HG02763 (cell line): ENCODE results near the gene GPC6.

ENCODE experiments used
- ATAC-seq: cut with Tn5 transposase; IDR thresholded peaks from one replicate; pipeline ENCODE4 v1.9.1; 2021; ENCODE audit warnings: mild to moderate bottlenecking, moderate library complexity; ENCODE audit not compliant: unreplicated experiment

Gene GPC6

DNA sequence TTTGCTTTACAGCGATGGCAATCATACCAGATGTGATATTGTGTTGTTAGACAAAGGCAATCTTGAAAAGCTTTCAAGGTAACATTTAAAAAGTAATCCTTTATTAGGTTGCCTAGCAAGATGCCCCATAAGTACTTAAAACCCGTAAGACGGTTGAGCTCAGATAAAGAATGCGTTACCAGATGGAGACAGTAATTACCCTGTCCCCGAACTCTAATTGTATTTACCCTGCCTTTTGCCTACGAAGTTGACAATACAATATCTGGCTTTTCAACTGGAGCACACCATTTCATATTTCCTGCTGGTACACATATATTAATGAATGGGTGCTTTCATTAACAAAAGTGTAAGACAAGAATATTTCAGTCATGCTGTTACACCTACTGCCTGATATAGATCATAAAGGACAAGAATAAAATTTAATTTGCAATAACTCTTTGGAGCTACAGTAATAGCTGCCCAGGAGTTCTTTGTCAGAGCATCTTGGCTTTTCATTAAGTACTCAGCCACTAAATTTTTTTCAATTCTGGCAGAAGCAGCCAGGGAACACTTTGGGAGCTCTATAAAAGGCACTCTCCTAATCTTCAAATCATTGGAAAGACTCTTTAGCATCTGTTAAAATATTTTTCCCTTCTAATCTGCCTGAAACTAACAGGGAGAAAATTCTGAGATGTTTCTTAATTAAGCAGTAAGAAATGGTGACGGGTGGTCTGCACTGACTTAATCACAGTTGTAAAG, 1189.1 kb downstream of the GPC6 start:
- no peak for ATAC-seq

DNA sequence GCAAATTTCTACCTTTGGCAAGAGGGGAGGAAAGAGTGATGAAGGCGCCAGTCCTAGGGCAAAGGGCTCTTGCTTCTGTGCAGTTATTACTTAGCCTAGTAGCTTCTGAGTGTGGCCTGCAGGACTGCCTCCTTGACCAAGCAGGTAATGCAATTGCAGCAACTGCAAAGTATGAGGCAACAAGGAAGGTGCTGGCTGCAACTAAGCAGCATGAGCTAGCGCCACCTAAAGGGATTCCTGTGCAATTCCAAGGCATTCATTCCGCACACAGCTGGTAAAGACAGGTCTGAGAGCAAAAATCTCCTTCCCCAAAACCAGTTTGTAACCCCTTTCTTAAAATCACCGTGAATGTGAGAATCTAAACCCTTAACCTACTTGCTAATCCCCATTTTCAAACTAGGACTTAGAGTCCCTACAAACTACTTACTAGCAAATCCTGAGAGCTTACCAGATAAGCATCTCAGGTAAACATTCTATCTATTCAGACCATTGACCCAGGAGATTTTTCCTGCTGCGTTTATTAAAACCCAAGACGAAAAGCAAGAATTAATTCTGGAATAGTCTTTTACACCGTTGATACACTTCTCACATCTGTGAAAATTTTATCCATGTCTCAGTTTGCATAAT, 1190.0 kb downstream of the GPC6 start:
- ATAC-seq: no peak

DNA sequence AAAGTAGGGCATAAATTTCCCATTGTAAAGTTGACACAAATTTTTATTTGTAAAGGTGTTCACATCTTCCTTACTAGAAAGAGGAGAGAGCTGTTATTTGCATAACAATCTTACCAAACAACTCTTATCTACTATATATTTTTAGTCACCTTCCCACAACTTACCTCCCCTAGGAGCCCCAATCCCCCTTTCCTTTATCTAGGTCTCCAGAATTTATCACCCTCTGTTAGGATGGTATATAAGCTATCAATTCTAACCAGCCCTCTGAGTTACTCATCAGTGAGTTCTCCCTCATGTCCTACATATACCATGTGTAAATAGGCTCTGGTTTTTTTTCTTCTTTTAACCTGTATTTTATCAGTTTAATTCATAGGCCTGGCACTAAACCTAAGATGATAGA, 1190.7 kb downstream of the GPC6 start:
- no peak for ATAC-seq

DNA sequence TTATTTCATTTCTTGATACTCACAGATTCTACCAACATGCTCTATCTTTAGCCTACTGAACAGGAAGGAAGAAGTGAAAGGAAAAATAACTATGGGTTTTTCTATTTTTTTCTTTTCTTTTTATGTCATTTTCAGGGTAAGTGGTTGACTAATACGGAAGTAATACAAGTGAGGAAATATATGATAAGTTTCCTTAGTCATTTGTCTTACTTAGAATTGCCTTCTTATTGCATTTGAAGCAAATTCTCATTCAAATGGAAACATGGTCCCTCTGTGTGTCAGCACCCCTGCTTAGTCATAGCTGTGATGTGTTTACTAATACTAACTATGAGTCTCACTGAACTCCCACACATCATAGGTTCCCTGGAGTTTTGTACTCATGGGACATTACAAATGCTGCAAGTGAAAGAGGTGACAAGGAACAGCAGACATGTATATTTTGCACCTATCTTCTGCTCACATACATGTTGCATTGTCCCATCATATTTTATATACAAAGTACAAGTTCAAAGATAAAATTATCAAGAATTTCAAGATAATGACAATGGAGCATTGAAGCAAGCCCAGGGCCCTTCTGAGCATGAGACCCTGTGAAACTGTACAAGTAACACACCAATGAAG, 1192.8 kb downstream of the GPC6 start:
- ATAC-seq: no peak

DNA sequence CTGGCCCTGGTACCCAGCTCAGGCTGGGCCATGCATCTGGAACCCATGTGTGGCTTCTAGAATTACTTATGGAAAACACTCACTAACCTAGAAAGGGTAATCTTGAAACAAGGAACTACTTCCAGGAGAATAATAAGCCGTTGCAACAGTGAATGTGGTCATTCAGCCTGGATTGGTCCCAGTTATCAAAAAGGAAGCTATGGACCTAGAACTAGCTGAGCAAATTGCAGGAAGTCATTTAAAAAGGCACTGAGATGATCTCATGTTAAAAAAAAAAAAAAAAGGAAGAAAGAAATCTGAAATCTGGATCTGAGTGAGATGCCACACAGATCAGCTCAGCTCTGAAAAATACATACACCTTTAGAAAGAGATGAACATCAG, 1193.3 kb downstream of the GPC6 start:
- ATAC-seq: no peak

DNA sequence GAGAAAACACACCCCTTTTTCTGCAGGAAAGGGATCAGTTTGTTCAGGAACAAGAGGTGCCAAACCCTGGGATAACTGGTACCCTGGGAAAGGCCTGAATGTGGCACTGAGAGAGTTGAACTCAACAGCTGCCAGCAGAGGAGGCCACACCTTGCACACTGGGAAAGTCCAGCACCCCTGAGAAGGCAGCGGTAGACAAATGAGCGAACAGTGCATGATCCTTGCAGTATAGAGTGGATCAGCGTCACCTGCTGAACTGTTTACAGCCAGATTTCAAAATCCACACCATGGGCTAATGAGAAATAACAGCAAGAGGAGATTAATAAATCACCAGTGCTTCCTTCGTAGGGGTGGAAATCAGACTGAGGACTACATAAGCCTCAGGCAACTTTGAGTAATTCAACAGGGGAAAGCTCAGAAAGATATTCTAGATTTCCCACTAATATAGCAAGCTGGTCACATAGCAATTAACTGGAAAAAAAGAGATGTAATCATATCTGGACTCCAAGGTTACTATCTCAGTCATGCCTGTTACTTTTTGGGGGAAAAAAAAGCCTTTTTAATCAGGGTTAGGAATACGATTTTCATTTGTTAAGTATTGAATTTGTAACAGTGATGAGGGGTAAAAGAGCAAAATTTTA, 1200.8 kb downstream of the GPC6 start:
- no peak for ATAC-seq

DNA sequence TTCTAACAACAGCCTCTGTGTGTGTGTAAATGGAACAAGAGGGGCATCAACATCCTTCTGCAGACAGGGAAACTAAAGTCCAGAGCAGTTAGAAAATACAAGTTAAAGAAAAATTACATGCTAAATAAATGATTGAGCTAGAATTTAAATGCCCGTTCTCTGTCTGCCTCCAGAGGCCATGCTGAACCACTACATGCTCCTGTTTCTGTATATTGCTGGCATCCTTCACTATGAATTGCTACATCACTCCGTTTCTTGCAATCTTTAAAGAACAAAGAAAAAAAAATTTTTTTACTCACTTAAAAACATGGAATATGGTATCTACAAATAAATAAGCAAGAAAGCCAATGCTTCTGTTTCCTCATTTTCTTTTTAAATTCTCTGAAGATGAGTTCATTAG, 1205.0 kb downstream of the GPC6 start:
- ATAC-seq: no peak

DNA sequence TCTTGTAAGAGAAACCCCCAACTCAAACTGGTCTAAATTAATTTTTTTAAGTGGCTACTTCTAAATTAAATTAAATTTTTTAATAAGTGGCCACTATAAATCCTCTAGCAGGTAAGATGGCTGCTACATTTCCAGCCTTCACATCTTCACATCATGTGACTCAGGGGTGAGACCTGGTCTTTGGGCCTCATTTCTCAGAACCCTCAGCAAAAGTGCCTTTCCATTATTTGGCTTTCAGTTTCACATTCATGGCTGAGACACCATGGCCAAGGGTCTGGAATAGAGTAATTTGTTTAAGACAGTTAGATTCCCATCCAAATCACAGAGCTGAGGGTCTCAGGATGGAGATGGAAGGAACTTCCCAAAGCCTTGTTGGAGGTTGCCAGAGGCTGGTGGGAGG, 1205.4 kb downstream of the GPC6 start:
- no peak for ATAC-seq

DNA sequence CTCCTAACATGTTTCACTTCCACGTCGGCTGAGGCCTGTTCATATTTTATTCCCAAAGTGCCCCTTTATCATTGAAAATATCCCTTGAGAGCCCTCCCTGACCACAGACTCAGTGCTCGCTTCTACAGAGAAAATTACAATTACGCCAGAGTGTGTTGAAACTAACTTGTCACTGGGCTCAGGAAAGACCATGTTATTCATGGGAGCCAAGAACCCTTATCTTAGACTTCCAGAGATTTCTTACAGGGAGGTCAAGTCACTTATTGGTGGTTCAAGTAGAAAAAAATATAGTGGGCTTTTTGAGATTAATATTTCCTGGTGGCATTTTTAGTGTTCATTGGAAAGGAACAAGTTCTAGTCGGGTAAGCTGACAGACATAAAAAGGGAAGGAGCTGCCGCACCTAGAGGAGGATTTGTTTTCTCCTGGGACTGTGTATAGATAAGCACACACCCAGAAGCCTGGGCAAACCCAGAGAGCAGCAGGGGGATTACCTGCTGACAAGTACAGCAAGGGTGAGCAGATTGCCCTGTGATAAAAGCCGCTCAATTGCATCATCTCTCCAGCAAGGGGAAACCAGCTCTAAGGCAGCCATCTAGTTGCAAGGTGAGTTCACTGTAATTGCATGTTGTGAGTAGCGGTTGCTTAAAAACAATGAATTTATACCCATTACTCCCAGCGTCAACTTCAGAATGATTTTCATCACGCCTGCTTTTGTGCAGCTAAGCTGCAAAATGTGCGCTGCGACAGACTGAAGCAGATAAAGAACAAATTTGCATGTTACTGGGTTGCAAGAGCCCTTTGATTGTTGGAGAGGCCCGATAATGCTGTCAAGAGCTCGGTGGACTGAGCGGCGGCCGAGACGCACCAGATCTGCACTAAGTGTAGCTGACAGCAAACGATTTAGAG, 1206.7 kb downstream of the GPC6 start:
- ATAC-seq: no peak

DNA sequence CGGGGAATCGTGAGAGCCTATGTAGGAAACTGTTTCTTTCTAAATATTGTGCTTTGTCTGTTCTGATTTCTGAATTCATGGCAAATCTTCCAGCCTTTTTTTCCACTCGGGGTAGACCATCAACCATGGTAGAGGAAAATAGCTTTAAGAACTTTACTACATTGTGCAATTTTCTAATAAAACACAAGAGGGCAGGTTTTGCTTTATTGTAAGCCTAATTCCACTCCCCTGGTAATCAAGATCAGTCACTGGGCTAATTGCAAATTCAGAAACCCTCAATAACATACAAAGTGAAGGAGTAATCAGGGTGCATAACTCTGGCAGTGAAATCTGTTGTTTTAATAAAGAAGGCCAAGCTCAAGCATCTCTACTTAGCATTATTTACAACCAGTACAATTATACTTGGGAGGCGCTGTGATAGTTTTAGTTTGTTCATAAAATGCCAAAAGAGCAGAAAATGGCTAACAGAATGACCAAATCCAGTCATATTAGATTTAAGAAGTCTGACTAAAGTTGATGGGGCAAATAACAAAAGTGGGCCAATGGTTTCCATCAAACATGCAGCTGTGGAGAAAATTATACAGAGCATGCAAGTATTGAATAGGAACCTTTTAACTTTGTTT, 1209.1 kb downstream of the GPC6 start:
- no peak for ATAC-seq

DNA sequence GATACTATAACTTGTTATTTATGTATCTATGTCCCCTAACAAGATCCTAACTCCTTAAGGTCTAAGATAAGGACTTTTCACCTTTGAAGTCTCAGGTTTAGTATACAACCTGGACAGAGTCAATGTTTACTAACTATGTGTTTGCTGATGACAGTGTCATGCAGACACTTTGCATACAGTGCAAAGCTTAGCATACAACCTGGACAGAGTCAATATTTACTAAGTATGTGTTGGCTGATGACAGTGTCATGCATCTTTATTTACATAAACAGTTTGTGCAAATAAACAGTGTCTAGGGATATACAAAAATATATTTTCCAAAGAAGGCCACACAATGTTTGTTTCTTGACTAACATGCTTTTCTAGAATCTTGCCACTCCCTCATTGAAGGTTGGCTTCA, 1218.2 kb downstream of the GPC6 start:
- no peak for ATAC-seq

DNA sequence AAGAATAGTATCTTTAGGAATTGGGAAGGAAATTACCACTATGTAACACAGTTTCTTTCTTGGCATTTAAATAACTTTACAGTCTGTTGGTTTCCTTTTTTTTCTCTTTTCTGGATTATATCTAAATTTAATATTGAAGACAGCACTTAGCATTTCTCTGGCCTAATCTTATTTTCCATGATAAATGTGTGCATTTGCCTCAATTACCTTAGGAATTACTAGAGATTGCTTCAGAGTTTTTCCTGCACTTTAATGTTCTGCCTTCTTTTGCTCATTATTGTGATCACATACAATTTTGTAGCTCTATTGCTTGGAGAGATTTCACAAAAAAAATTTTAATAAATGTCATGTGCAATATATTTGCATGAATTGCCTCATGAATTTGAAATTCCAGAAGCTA, 1227.7 kb downstream of the GPC6 start:
- no peak for ATAC-seq

DNA sequence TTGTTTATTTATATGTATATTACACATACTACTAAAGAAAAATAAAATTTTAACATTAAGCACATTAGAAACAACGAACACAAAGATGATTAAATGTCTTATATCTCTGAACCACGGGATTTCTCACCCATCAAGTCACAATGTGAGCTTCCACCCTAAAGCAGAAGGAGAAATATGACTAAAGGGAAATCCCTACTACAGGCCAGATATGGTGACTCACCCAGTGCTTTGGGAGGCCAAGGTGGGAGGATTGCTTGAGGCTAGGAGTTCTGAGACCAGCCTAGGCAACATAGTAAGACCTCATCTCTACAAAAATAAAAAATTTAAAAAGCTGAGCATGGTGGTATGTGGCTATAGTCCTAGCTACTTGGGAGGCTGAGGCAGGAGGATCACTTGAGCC, 1228.3 kb downstream of the GPC6 start:
- no peak for ATAC-seq

DNA sequence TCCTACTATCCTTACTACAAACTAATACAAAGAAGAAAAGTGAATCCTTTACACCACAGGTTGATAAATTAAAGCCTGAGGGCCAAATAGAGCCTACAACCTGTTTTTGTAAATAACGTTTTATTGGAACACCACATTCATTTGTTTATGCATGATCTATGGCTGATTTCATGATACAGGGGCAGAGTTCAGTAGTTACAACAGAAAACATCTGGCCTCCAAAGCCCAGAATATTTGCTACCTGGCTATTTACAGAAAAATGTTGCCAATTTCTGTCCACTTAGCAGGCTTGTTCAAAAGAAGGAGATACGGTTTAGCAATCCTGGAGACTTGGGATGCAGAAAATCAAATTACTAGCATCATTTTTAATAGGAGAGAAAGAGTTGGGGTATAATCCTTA, 1228.8 kb downstream of the GPC6 start:
- ATAC-seq: no peak
